Thyroid gland (tissue), 4 donors: ENCODE results near the gene IFNL2.

ENCODE experiments used
- POLR2A ChIP-seq, 2 donors: fragments of 450-650 bp; IDR thresholded peaks; one replicate each; pipeline ENCODE4 v1.6.1; 2017; ENCODE audit warnings: antibody characterized with exemption in 2 of 2, mild to moderate bottlenecking in 2 of 2, moderate library complexity in 1 of 2
- TF ChIP-seq, protein P1 (sequence below), 6 experiments: fragments of 200-600 bp in 3 of 6; fragments of 450-650 bp in 3 of 6; sonication (generic) in 3 of 6; IDR thresholded peaks; one replicate each; pipeline ENCODE4 v1.5.1; 2016 to 2019; ENCODE audit warnings: antibody characterized with exemption in 6 of 6, mild to moderate bottlenecking in 2 of 6, inconsistent platforms in 1 of 6, moderate library complexity in 1 of 6

DNA sequence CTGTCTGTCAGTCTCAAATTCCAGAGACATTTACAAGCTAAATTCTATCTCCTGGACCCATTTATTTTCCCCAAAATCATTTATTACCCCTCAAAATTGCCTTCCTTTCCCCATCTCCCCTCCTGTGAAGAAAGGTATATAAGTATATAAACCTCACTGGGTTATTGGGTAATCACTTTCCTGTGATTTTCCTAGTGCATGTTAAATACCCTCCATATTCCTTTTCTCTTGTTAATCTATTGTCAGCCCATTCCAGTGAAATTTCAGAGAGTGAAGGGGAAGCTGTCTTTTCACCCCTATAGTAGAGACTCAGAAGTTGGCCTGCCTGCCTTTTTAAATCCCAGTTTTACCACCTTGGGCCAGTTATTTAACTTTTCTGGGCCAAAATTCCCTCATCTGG is 37.9 kb downstream of the IFNL2 start:
- TF ChIP-seq, protein P1, sequence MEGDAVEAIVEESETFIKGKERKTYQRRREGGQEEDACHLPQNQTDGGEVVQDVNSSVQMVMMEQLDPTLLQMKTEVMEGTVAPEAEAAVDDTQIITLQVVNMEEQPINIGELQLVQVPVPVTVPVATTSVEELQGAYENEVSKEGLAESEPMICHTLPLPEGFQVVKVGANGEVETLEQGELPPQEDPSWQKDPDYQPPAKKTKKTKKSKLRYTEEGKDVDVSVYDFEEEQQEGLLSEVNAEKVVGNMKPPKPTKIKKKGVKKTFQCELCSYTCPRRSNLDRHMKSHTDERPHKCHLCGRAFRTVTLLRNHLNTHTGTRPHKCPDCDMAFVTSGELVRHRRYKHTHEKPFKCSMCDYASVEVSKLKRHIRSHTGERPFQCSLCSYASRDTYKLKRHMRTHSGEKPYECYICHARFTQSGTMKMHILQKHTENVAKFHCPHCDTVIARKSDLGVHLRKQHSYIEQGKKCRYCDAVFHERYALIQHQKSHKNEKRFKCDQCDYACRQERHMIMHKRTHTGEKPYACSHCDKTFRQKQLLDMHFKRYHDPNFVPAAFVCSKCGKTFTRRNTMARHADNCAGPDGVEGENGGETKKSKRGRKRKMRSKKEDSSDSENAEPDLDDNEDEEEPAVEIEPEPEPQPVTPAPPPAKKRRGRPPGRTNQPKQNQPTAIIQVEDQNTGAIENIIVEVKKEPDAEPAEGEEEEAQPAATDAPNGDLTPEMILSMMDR (IDR thresholded peaks at IDR 0.05), result no peak
- no peak for TF ChIP-seq POLR2A (IDR thresholded peaks at IDR 0.05)
